Duodenal mucosa (tissue), 2 donors: ENCODE results near the gene MIA.
"Not testable (repeated sequence)": the region's sequence is repeated elsewhere in the genome, so short reads cannot be mapped to it uniquely, and the experiment has no call there.

Experiments
- H3K27ac ChIP-seq: one replicate; pipeline ENCODE4 v1.7.0; 2013; ENCODE audit warnings: low read depth, low read length
- H3K27me3 ChIP-seq, 2 donors: one replicate each; pipeline ENCODE4 v1.7.0; 2013; ENCODE audit warnings: low read length in 2 of 2, control low read depth in 1 of 2; ENCODE audit not compliant: insufficient read depth in 2 of 2, control insufficient read depth in 1 of 2
- H3K36me3 ChIP-seq, 2 donors: one replicate each; pipeline ENCODE4 v1.7.0; 2013; ENCODE audit warnings: low read length in 2 of 2, control low read depth in 1 of 2; ENCODE audit not compliant: insufficient read depth in 2 of 2, control insufficient read depth in 1 of 2
- H3K4me1 ChIP-seq, 2 donors: one replicate each; pipeline ENCODE4 v1.7.0; 2013; ENCODE audit warnings: low read length in 2 of 2, control low read depth in 1 of 2; ENCODE audit not compliant: insufficient read depth in 2 of 2, control insufficient read depth in 1 of 2
- H3K4me3 ChIP-seq, 2 donors: one replicate each; pipeline ENCODE4 v1.7.0; 2013; ENCODE audit warnings: low read length in 2 of 2, low read depth in 1 of 2
- H3K9ac ChIP-seq, 2 donors: one replicate each; pipeline ENCODE4 v1.7.0; 2013; ENCODE audit warnings: low read length in 2 of 2, low read depth in 1 of 2
- H3K9me3 ChIP-seq, 2 donors: one replicate each; pipeline ENCODE4 v1.7.0; 2013; ENCODE audit warnings: low read length in 2 of 2, control low read depth in 1 of 2; ENCODE audit not compliant: control insufficient read depth in 1 of 2

Gene MIA

DNA sequence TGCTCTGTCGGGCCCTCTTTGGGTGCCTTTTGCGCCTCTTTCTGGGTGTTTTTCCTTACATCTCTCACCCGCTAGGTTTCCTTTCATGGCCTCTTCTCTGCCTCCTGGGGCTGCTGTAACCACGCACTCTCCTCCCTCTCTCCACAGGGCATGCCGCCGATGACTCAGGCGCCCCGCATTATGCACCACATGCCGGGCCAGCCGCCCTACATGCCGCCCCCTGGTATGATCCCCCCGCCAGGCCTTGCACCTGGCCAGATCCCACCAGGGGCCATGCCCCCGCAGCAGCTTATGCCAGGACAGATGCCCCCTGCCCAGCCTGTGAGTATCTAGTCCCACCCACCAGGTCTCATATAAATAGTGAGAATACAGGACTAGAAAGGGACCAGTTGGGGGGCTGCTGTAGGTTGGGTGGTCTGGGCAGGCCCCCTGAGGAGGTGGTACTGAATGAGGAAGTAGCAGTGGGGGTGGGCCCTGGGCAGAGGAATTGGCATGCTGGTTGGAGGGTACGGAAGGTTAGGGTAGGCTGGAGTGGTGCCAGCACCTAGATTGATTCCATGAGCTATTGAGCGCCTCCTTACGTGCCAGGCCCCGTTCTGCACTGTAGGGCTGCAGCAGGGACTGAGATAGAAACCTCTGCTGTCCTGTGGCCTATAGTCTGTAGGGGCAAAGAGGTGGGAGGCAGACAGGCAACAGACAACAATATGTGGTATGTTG is 12.4 kb upstream of the MIA start:
- no peak overlapping the region for H3K9ac ChIP-seq
- H3K36me3 ChIP-seq = peaks cover 66 to 89% of the 10 kb centered on the region in 2 donors
- no peak overlapping the region for H3K27ac ChIP-seq
- H3K9me3 ChIP-seq = no peaks in the 10 kb centered on the region
- H3K27me3 ChIP-seq = no peaks in the 10 kb centered on the region
- no peak overlapping the region for H3K4me3 ChIP-seq
- no peaks in the 10 kb centered on the region for H3K4me1 ChIP-seq

- peaks cover 63 to 83% of the 10 kb centered on the region in 2 donors for H3K36me3 ChIP-seq
Measured at GRCh38 chr19:40763526-40763925, 11.8 kb upstream of the MIA start.

DNA sequence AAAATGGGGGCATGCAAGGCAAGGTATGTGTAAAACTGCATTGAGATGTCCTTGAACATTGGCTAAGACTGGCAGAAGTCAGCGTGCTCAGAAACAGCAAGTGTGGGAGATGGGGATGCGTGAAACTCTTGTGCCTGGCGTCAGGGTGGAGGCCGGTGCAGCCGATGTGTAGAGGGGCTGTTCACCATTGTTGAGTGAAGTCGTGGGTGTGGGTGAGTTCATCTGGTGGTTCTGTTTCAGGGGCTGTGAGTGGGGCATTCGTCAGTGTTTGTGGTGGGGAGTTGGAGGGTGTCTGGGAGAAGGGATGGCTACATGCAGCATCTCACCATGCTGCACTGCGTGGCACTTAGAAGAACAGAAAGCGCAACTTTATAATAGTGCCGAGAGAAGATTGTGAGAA is 11.4 kb upstream of the MIA start:
- Histone ChIP-seq H3K4me1 (no peaks in the 10 kb centered on the region), H3K4me3 (no peak overlapping the region), H3K27ac (no peak overlapping the region), H3K9ac (no peak overlapping the region), H3K27me3 (no peaks in the 10 kb centered on the region), H3K9me3 (no peaks in the 10 kb centered on the region), H3K36me3 (peaks cover 66 to 79% of the 10 kb centered on the region in 2 donors)

More at GRCh38 chr19:40763526-40763925, 11.8 kb upstream of the MIA start:
- no peak overlapping the region for H3K27ac ChIP-seq
- H3K4me1 ChIP-seq = no peaks in the 10 kb centered on the region
- no peak overlapping the region for H3K4me3 ChIP-seq
- no peaks in the 10 kb centered on the region for H3K9me3 ChIP-seq
- H3K27me3 ChIP-seq = no peaks in the 10 kb centered on the region
- no peak overlapping the region for H3K9ac ChIP-seq

GRCh38 chr19:40766385-40766784 is 8.9 kb upstream of the MIA start:
- not testable (repeated sequence) for H3K27ac ChIP-seq, H3K9me3 ChIP-seq, H3K4me3 ChIP-seq, H3K4me1 ChIP-seq, H3K9ac ChIP-seq, H3K27me3 ChIP-seq
- peaks cover 47 to 55% of the 10 kb centered on the region in 2 donors for H3K36me3 ChIP-seq

DNA sequence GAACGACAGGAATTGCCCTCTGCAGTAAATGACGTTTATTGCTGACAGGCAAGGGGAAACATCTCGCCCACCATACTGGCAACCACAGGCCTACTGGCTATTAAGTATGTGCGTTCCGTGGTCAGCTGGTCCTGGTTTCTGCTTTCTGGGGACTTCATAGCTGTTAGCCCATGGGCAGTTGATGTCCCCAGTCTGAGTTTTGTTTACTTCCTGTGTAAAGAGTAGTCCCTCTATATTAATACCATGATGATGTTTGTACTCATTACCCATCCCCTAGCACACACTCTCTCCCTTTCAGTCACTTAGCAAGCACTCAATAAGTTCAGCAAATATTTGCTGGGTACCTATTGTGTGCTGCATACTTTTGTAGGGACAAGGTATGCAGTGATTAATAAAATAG is 6.5 kb upstream of the MIA start:
- no peak overlapping the region for H3K27ac ChIP-seq
- H3K36me3 ChIP-seq = peaks cover 25 to 30% of the 10 kb centered on the region in 2 donors
- no peaks in the 10 kb centered on the region for H3K4me1 ChIP-seq
- no peaks in the 10 kb centered on the region for H3K27me3 ChIP-seq
- peaks cover 0 to 5% of the 10 kb centered on the region in 2 donors for H3K9me3 ChIP-seq
- no peak overlapping the region for H3K4me3 ChIP-seq
- no peak overlapping the region for H3K9ac ChIP-seq

DNA sequence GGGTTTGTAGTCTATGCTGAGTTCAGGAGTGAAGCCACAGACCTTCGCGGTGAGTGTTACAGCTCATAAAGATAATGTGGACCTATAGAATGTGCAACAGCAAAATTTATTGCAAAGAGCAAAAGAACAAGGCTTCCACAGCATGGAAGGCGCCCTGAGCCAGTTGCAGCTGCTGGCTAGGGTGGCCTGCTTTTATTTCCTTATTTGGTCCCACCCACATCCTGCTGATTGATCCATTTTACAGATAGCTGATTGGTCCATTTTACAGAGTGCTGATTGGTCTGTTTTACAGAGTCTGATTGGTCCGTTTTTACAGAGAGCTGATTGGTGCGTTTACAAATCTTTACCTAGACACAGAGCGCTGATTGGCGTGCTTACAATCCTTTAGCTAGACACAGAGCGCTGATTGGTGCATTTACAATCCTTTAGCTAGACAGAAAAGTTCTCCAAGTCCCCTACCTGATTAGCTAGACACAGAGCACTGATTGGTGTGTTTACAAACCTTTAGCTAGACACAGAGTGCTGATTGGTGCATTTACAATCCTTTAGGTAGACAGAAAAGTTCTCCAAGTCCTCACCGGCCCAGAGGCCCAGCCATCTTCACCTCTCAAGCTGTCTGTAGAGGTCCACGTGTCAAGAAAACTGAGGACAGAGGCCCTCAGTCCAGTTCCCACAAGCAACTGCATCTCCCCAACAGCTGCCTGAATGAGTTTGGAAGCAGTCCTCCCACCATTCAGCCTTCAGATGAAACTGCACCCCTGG is 4.0 kb upstream of the MIA start:
- H3K4me3 ChIP-seq, H3K36me3 ChIP-seq, H3K9ac ChIP-seq, H3K27me3 ChIP-seq, H3K4me1 ChIP-seq, H3K9me3 ChIP-seq, H3K27ac ChIP-seq: not testable (repeated sequence)

GRCh38 chr19:40775632-40776022 is 306 bp downstream of the MIA start:
- Histone ChIP-seq H3K4me1 (peaks cover 12 to 15% of the 10 kb centered on the region in 2 donors), H3K4me3 (no peak overlapping the region), H3K27me3 (no peaks in the 10 kb centered on the region)

DNA sequence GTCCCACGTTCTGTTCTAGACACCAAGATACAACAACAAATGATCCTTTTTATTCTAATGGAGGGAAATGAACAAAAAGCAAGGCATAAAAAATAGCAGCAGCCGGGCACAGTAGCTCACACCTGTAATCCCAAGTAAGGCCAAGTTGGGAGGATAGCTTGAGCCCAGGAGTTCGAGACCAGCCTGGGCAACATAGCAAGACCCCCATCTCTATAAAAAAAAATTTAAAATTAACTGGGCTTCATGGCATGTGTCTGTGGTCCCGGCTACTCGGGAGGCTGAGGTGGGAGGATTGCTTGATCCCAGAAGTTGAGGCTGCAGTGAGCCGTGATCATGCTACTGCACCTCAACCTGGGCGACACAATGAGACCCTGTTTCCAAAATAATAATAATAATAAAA is 1.0 kb downstream of the MIA start:
- H3K36me3 ChIP-seq = no peaks in the 10 kb centered on the region
- no peaks in the 10 kb centered on the region for H3K27me3 ChIP-seq
- no peak overlapping the region for H3K4me3 ChIP-seq
- no peaks in the 10 kb centered on the region for H3K9me3 ChIP-seq
- H3K4me1 ChIP-seq = peaks cover 12 to 15% of the 10 kb centered on the region in 2 donors
- no peak overlapping the region for H3K27ac ChIP-seq
- H3K9ac ChIP-seq = no peak overlapping the region

More at GRCh38 chr19:40775632-40776022, 306 bp downstream of the MIA start:
- Histone ChIP-seq H3K27ac (no peak overlapping the region), H3K9ac (no peak overlapping the region), H3K36me3 (no peaks in the 10 kb centered on the region), H3K9me3 (peaks cover 0 to 5% of the 10 kb centered on the region in 2 donors)

DNA sequence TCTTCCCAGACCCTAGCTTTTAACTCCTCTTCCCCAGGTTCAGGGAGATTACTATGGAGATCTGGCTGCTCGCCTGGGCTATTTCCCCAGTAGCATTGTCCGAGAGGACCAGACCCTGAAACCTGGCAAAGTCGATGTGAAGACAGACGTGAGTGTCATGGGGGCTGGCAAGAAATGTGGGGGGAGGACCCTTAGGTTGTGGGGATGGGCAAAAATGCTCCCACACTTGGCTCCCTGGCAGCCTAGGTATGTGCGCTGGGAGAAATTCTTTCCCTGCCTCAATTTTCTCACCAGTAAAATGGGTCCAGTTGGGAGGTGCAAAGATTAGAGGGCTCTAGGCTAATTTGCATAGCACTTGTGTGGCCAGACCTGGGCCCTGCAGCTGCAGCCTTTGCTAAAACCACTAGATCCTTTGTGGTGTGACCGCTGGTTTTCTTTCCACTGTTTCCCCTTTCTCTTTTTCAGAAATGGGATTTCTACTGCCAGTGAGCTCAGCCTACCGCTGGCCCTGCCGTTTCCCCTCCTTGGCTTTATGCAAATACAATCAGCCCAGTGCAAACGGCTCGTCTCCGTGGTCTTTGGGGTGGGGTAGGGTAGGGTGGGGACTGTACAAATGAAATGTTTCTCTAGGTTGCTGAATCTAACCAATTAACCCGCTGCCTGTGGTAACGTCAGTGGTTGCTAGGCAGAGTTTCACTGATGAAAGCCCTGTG is 1.8 kb downstream of the MIA start:
- peaks cover 0 to under 1% of the 10 kb centered on the region in 2 donors for H3K36me3 ChIP-seq
- H3K4me1 ChIP-seq = peaks cover 12 to 15% of the 10 kb centered on the region in 2 donors
- no peaks in the 10 kb centered on the region for H3K27me3 ChIP-seq
- H3K9ac ChIP-seq = peak overlapping the region; percentile 90 to 94
- H3K4me3 ChIP-seq = peak overlapping the region; percentile 84 to 91
- H3K9me3 ChIP-seq = no peaks in the 10 kb centered on the region
- H3K27ac ChIP-seq = peak overlapping the region; percentile 98

- H3K4me1 ChIP-seq = peaks cover 12 to 15% of the 10 kb centered on the region in 2 donors
- H3K36me3 ChIP-seq = peaks cover 0 to 3% of the 10 kb centered on the region in 2 donors
- no peaks in the 10 kb centered on the region for H3K27me3 ChIP-seq
- H3K27ac ChIP-seq = peak overlapping the region; percentile 98
- H3K9me3 ChIP-seq = no peaks in the 10 kb centered on the region
- peak overlapping the region; percentile 84 to 91 for H3K4me3 ChIP-seq
- H3K9ac ChIP-seq = peak overlapping the region; percentile 90 to 94
Measured at GRCh38 chr19:40777645-40777936, 2.3 kb downstream of the MIA start.
